Common myeloid progenitor, CD34-positive (primary cell): ENCODE results near the gene MRTFA.

Experiments used
- CTCF ChIA-PET: fragments of 350-600 bp; sonication (Branson Sonifier 250); formaldehyde crosslinking; loops from one replicate; lab custom pipeline; 2021; ENCODE audit warnings: antibody characterized with exemption; lab: Charles Lee
- POLR2A ChIA-PET: fragments of 350-600 bp; sonication (Branson Sonifier 250); formaldehyde crosslinking; loops from one replicate; lab custom pipeline; 2021; ENCODE audit warnings: antibody characterized with exemption; lab: Charles Lee
- DNase-seq, 3 donors: peaks; one replicate each; pipeline versions ENCODE4 v3.0.0 to v3.0.0-alpha.2; 2013
- H3K27ac ChIP-seq, 2 experiments: 1 replicate in 1 of 2; 2 replicates in 1 of 2; pipeline ENCODE4 v1.7.0; 2013; ENCODE audit warnings: inconsistent platforms in 2 of 2, low read length in 2 of 2, mild to moderate bottlenecking in 2 of 2, low read depth in 1 of 2, moderate library complexity in 1 of 2; ENCODE audit not compliant: severe bottlenecking in 2 of 2, insufficient read depth in 1 of 2, poor library complexity in 1 of 2
- H3K27me3 ChIP-seq, 5 experiments: replicated peaks in 2 of 5; 1 replicate in 3 of 5; 2 replicates in 2 of 5; pipeline versions ENCODE4 v1.6.1 to v1.7.0; 2013; ENCODE audit warnings: low read length in 4 of 5, mild to moderate bottlenecking in 2 of 5, moderate library complexity in 2 of 5, inconsistent platforms in 1 of 5; ENCODE audit not compliant: insufficient read depth in 5 of 5, control insufficient read depth in 4 of 5
- H3K36me3 ChIP-seq, 4 experiments: 1 replicate in 2 of 4; 2 replicates in 2 of 4; pipeline versions ENCODE4 v1.6.1 to v1.7.0; 2013; ENCODE audit warnings: low read length in 3 of 4, control low read depth in 1 of 4, mild to moderate bottlenecking in 1 of 4; ENCODE audit not compliant: control insufficient read depth in 4 of 4, insufficient read depth in 4 of 4
- H3K4me1 ChIP-seq, 4 experiments: 1 replicate in 3 of 4; 2 replicates in 1 of 4; pipeline versions ENCODE4 v1.6.1 to v1.7.1; 2013; ENCODE audit warnings: low read length in 3 of 4, mild to moderate bottlenecking in 3 of 4, control low read depth in 1 of 4, inconsistent platforms in 1 of 4, moderate library complexity in 1 of 4; ENCODE audit not compliant: control insufficient read depth in 4 of 4, insufficient read depth in 4 of 4; ENCODE audit errors: control extremely low read depth in 1 of 4
- H3K4me3 ChIP-seq, 7 experiments: 1 replicate in 4 of 7; 2 replicates in 3 of 7; pipeline versions ENCODE4 v1.5.1 to v1.7.0; 2013; ENCODE audit warnings: mild to moderate bottlenecking in 7 of 7, low read length in 6 of 7, moderate library complexity in 6 of 7, inconsistent platforms in 2 of 7, low read depth in 2 of 7, control low read depth in 1 of 7; ENCODE audit not compliant: insufficient read depth in 4 of 7, control insufficient read depth in 1 of 7; ENCODE audit errors: extremely low read depth in 1 of 7
- H3K9me3 ChIP-seq, 5 experiments: 1 replicate in 4 of 5; 2 replicates in 1 of 5; pipeline versions ENCODE4 v1.6.1 to v1.7.1; 2013; ENCODE audit warnings: low read length in 4 of 5, mild to moderate bottlenecking in 2 of 5, inconsistent platforms in 1 of 5, low read depth in 1 of 5, moderate library complexity in 1 of 5; ENCODE audit not compliant: control insufficient read depth in 4 of 5, insufficient read depth in 2 of 5; ENCODE audit errors: control extremely low read depth in 1 of 5
- WGBS: methylation state at CpG from one replicate; pipeline ENCODE4 v1.1.5; 2013; ENCODE audit not compliant: insufficient coverage; 5-methylcytosine and 5-hydroxymethylcytosine counted together

Gene MRTFA

DNA sequence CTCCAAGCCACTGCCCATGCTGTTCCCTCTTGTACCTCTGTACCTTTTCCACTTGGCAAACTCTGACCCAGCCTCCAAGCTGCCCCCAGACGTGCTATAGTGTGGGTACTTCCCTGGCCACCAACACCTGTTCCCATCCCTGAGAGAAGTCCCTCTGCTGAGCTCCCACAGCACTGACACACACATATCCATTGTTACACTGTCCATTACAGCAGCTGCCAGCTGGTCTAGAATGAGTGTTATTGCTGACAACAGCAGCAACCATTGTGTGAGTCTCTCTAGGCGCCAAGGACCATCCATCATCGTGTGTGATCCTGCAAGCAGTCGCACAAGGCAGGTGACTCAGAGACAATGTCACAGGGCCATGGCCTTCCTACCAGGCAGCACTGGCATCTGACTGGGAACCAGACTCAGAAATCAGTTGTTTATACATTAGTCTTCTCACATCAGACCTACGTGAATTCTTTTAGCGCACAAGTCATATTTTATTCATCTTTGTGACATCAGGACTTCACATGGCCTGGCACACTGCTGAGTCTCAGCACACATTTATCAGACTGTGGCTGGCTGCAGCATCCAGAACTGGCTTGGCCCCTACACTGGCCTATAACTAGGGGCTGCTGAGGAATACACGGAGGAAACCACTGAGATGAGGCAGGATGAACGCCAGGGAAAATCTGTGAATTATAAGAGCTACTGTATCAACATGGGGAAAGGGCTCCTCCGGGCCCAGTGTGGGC, 209.8 kb downstream of the MRTFA start:
- Histone ChIP-seq H3K27ac (peak overlapping the region in 1 of 2 experiments; percentile 18), H3K4me1 (peaks cover 0 to 15% (median 3%) of the 10 kb centered on the region in 4 experiments), H3K27me3 (no peaks in the 10 kb centered on the region), H3K9me3 (no peaks in the 10 kb centered on the region), H3K36me3 (peaks cover 38 to 95% (median 84%) of the 10 kb centered on the region in 4 experiments), H3K4me3 (no peak overlapping the region)
- CTCF ChIA-PET, result interaction anchor here (0.8 to 5.0 kb wide), 5 partner anchors 10 to 219 kb away, joined by 3 to 44 read pairs (median 6); no protein-coding TSS in a partner anchor
- WGBS, result 98% methylated on average over 9 of the region's 9 CpGs
- POLR2A ChIA-PET, result interaction anchor here (0.6 kb wide), 1 partner anchor 28 kb away, joined by 9 read pairs; no protein-coding TSS in a partner anchor
- DNase-seq, result no peak

- Histone ChIP-seq H3K9me3 (no peaks in the 10 kb centered on the region), H3K27me3 (no peaks in the 10 kb centered on the region), H3K36me3 (peaks cover 41 to 100% (median 91%) of the 10 kb centered on the region in 4 experiments), H3K4me3 (no peak overlapping the region), H3K4me1 (peaks cover 0 to 15% (median 0%) of the 10 kb centered on the region in 4 experiments), H3K27ac (no peak overlapping the region)
- WGBS, result 82% methylated on average over 5 of the region's 5 CpGs
- ChIA-PET POLR2A (no interaction called here), CTCF (interaction anchor here (1.2 to 5.0 kb wide), 3 partner anchors 10 to 63 kb away, joined by 5 to 44 read pairs (median 31); no protein-coding TSS in a partner anchor)
- DNase-seq, result no peak
Observed at GRCh38 chr22:40425082-40425481, 211.4 kb downstream of the MRTFA start.

GRCh38 chr22:40423882-40424640, 212.5 kb downstream of the MRTFA start:
- Histone ChIP-seq H3K4me3 (no peak overlapping the region), H3K27ac (peak overlapping the region in 1 of 2 experiments; percentile 25), H3K9me3 (no peaks in the 10 kb centered on the region), H3K27me3 (no peaks in the 10 kb centered on the region), H3K4me1 (peaks cover 0 to 15% (median 0%) of the 10 kb centered on the region in 4 experiments), H3K36me3 (peaks cover 42 to 100% (median 92%) of the 10 kb centered on the region in 4 experiments)
- WGBS, result 98% methylated on average over 16 of the region's 17 CpGs
- ChIA-PET POLR2A (interaction anchor here (0.6 kb wide), 1 partner anchor 30 kb away, joined by 3 read pairs; no protein-coding TSS in a partner anchor), CTCF (interaction anchor here (1.1 to 5.0 kb wide), 3 partner anchors 12 to 64 kb away, joined by 4 to 44 read pairs (median 31); no protein-coding TSS in a partner anchor)
- DNase-seq, result no peak

- no peaks in the 10 kb centered on the region for H3K27me3 ChIP-seq
- no peak overlapping the region for H3K4me3 ChIP-seq
- H3K9me3 ChIP-seq, result no peaks in the 10 kb centered on the region
- H3K27ac ChIP-seq, result no peak overlapping the region
- peaks cover 0 to 15% (median 0%) of the 10 kb centered on the region in 4 experiments for H3K4me1 ChIP-seq
- ChIA-PET POLR2A (no interaction called here), CTCF (interaction anchor here (1.1 kb wide), 1 partner anchor 12 kb away, joined by 4 read pairs; no protein-coding TSS in a partner anchor)
- no peak for DNase-seq
- WGBS, result 100% methylated on average over 3 of the region's 5 CpGs
- peaks cover 40 to 100% (median 88%) of the 10 kb centered on the region in 4 experiments for H3K36me3 ChIP-seq
Observed at GRCh38 chr22:40423310-40423688, 213.2 kb downstream of the MRTFA start.

DNA sequence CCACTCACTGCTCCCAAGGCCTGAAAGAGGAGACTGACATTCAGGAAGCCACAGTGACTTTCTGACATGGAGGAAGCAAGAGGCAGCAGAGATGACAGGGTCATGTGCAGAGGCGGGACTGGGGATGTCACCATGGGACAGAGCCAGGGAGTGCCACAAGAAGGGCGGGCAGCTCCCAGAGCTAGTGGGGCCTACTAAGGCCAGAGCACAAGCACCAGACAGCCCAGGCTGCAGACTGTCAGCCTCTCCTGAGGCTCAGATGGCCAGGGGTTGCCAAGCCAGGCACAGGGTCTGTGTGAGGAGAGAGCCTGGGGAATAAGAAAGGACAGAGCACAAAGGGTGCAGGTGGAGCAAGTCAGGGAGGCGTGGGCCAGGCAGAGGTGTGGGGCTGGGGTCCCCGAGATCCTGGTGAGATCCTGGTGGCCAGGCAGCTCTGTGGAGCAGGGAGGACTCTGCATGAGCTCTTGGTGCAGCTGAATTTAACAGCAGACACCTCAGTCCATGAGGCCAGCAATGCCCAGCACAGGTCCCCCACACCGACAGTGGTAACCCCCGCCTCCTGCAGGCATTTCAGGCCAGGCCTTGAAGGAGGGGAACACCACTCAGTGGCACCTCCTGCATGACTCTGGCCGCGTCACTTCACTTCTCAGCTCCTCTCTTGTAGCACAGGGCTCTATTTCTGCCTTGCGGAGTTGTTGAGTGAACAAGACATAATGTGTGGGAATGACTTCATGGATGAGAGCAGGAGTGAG, 213.8 kb downstream of the MRTFA start:
- Histone ChIP-seq H3K36me3 (peaks cover 39 to 100% (median 88%) of the 10 kb centered on the region in 4 experiments), H3K27ac (no peak overlapping the region), H3K27me3 (no peaks in the 10 kb centered on the region), H3K4me3 (no peak overlapping the region), H3K9me3 (no peaks in the 10 kb centered on the region), H3K4me1 (peaks cover 0 to 15% (median 0%) of the 10 kb centered on the region in 4 experiments)
- WGBS, result 89% methylated on average over 8 of the region's 9 CpGs
- ChIA-PET CTCF (no interaction called here), POLR2A (no interaction called here)
- DNase-seq, result no peak

- peaks cover 0 to 17% (median 0%) of the 10 kb centered on the region in 4 experiments for H3K4me1 ChIP-seq
- no peak overlapping the region for H3K27ac ChIP-seq
- WGBS, result 93% methylated on average over 1 of the region's 1 CpG
- POLR2A ChIA-PET, result no interaction called here
- no peak for DNase-seq
- no peaks in the 10 kb centered on the region for H3K27me3 ChIP-seq
- no peaks in the 10 kb centered on the region for H3K9me3 ChIP-seq
- H3K4me3 ChIP-seq, result no peak overlapping the region
- CTCF ChIA-PET, result no interaction called here
- peaks cover 37 to 99% (median 84%) of the 10 kb centered on the region in 4 experiments for H3K36me3 ChIP-seq
Observed at GRCh38 chr22:40421941-40422340, 214.6 kb downstream of the MRTFA start.
